Muscle of leg (tissue), 11 donors: ENCODE data around the gene CYP2E1. TPM values are rescaled to one million over a fixed set of nuclear protein-coding genes. Genes with fewer than 3 reads are reported as not detected.
"Not testable (repeated sequence)": the region's sequence is repeated elsewhere in the genome, so short reads cannot be mapped to it uniquely, and the experiment has no call there.

Experiments
- DNase-seq: peaks from one replicate; pipeline ENCODE4 v3.0.0; 2013
- H3K27ac ChIP-seq: one replicate; pipeline ENCODE4 v1.5.1; 2013; ENCODE audit warnings: mild to moderate bottlenecking, low read length, control low read depth
- H3K27me3 ChIP-seq: one replicate; pipeline ENCODE4 v1.6.1; 2013; ENCODE audit warnings: low read length; ENCODE audit not compliant: control insufficient read depth, insufficient read depth
- H3K36me3 ChIP-seq: one replicate; pipeline ENCODE4 v1.6.1; 2013; ENCODE audit warnings: low read length; ENCODE audit not compliant: control insufficient read depth, insufficient read depth
- H3K4me1 ChIP-seq: one replicate; pipeline ENCODE4 v1.6.1; 2013; ENCODE audit warnings: low read length; ENCODE audit not compliant: control insufficient read depth, insufficient read depth
- H3K4me3 ChIP-seq: one replicate; pipeline ENCODE4 v1.5.1; 2013; ENCODE audit warnings: low read length, control low read depth
- H3K9me3 ChIP-seq: replicated peaks from 2 replicates; pipeline ENCODE4 v1.6.1; 2013; ENCODE audit warnings: low read depth, low read length; ENCODE audit not compliant: control insufficient read depth
- WGBS: methylation state at CpG from one replicate; pipeline ENCODE4 v1.1.5; 2013; ENCODE audit warnings: missing lambda C conversion rate; ENCODE audit not compliant: insufficient coverage; 5-methylcytosine and 5-hydroxymethylcytosine counted together
- polyA plus RNA-seq, 8 donors: library from polyadenylated mRNA; unstranded; fragments of 120-200 nt; gene quantifications; one replicate each; pipeline versions ENCODE4 v1.2.1 to v1.2.3, GENCODE V29; 2013; ENCODE audit warnings: inconsistent platforms in 1 of 8, low replicate concordance in 1 of 8; ENCODE audit not compliant: insufficient read length in 8 of 8, insufficient read depth in 1 of 8
- total RNA-seq: library from RNA; stranded (reverse); fragments of 120-200 nt; gene quantifications from one replicate; pipeline ENCODE4 v1.2.4, GENCODE V29; 2013

CYP2E1 gene
- total and polyA plus RNA-seq, 9 donors, result 0.25 to 1.9 (median 1.1) TPM

GRCh38 chr10:133568287-133568614 is 41.1 kb downstream of the CYP2E1 start:
- WGBS, result 89% methylated on average over 16 of the region's 22 CpGs
- Histone ChIP-seq H3K36me3 (no peaks in the 10 kb centered on the region), H3K27me3 (peaks cover 2% of the 10 kb centered on the region), H3K27ac (no peak overlapping the region), H3K9me3 (peaks cover 9% of the 10 kb centered on the region), H3K4me1 (no peaks in the 10 kb centered on the region), H3K4me3 (no peak overlapping the region)
- no peak for DNase-seq

DNA sequence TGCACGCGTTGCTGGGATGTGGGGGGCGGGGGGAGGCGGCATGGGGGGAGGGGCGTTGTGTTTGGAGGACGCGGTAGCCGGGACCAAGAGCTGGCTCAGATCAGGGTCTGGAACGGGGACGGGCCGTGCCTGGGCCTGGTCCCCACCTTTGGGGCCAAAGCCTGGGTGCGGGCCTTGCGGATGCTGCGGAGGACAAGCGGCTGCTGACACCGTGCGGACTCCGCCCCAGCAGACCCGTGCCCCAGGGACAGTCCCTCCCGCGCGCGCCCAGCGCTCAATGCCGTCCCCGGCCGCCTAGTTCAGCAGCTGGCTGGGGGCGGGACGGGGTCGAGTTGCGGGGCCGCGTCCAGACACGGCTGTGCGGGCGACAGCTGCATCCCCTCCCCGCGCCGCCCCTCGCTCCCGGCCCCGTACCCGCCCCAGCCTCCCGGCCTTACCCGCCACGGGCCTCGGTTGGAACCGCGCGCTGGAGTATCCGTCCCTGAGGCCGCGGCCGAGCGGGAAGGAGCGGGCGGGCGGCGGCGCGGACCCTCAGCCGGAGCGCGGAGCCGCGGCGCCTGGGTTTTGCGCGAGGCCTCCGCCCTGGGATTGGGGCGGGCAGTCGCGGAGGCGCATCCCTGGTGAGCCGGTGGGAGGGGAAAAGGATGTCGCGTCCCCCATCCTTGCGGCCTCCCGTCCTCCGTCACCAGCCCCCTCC is 41.8 kb downstream of the CYP2E1 start:
- peak; percentile 5 for DNase-seq
- peaks cover 13% of the 10 kb centered on the region for H3K9me3 ChIP-seq
- WGBS, result no CpG with 5 or more reads among the region's 80 CpGs
- not testable (repeated sequence) for H3K27me3 ChIP-seq, H3K36me3 ChIP-seq, H3K27ac ChIP-seq, H3K4me3 ChIP-seq, H3K4me1 ChIP-seq

- DNase-seq, H3K4me1 ChIP-seq, H3K4me3 ChIP-seq, H3K36me3 ChIP-seq, H3K27ac ChIP-seq, H3K27me3 ChIP-seq: not testable (repeated sequence)
- no CpG with 5 or more reads among the region's 21 CpGs for WGBS
- peaks cover 13% of the 10 kb centered on the region for H3K9me3 ChIP-seq
Measured at GRCh38 chr10:133569801-133570200, 42.6 kb downstream of the CYP2E1 start.

DNA sequence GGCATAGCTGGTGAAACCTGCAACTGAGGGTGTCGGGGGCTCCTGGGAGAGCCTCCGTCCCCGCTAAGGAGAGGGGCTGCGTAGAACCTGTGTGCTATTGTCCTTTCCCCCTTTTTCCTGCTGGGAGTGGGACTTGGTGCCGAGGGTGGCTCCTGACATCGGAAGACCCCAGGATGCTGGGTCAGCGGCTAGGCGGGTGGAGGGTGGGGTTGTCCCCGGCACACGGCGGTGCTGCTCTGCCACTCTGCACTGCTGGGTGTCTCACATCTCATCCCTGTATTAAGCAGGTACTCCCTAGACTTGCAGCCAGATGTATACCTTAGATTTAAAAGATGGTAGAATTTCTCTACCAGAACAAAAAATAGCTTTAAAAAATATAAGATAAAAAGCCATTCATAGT is 44.9 kb downstream of the CYP2E1 start:
- not testable (repeated sequence) for H3K36me3 ChIP-seq, H3K4me1 ChIP-seq, H3K9me3 ChIP-seq, H3K27me3 ChIP-seq, H3K27ac ChIP-seq, DNase-seq, H3K4me3 ChIP-seq
- 97% methylated on average over 4 of the region's 11 CpGs for WGBS

GRCh38 chr10:133573460-133573859 is 46.3 kb downstream of the CYP2E1 start:
- H3K4me3 ChIP-seq, H3K9me3 ChIP-seq, H3K36me3 ChIP-seq, H3K27me3 ChIP-seq, DNase-seq, H3K27ac ChIP-seq, H3K4me1 ChIP-seq: not testable (repeated sequence)
- WGBS, result no CpG with 5 or more reads among the region's 1 CpG

GRCh38 chr10:133577037-133577436 is 49.9 kb downstream of the CYP2E1 start:
- H3K4me3 ChIP-seq, DNase-seq: not testable (repeated sequence)
- WGBS, result no CpG with 5 or more reads among the region's 31 CpGs

More at GRCh38 chr10:133577037-133577436, 49.9 kb downstream of the CYP2E1 start:
- H3K4me1 ChIP-seq, H3K9me3 ChIP-seq, H3K27ac ChIP-seq, H3K36me3 ChIP-seq, H3K27me3 ChIP-seq: not testable (repeated sequence)

Other genes starting within 250 kb of the CYP2E1 start
- 38.0 TPM for gene TUBGCP2, start 218.5 kb upstream of the CYP2E1 start, total RNA-seq
- gene TUBGCP2, start 218.5 kb upstream of the CYP2E1 start, polyA plus RNA-seq, result 10 to 100 TPM; 33.6 to 51.2 (median 39.8) TPM
- 22.3 TPM for gene ZNF511, start 218.4 kb upstream of the CYP2E1 start, total RNA-seq
- gene ZNF511, start 218.4 kb upstream of the CYP2E1 start, polyA plus RNA-seq, result 10 to 100 TPM; 30.8 to 43.9 (median 37.4) TPM
- not detected for gene CALY, start 190.5 kb upstream of the CYP2E1 start, total RNA-seq
- under 1 TPM in 2 of 8 donors, not detected in 6; 0.08 to 0.16 TPM for gene CALY, start 190.5 kb upstream of the CYP2E1 start, polyA plus RNA-seq
- not detected for gene PRAP1, start 180.0 kb upstream of the CYP2E1 start, total RNA-seq
- gene PRAP1, start 180.0 kb upstream of the CYP2E1 start, polyA plus RNA-seq, result 1 to 10 TPM in 1 of 8 donors, under 1 TPM in 2, not detected in 5; 0.21 to 3.7 (median 0.36) TPM
- 12.1 TPM for gene FUOM, start 169.3 kb upstream of the CYP2E1 start, total RNA-seq
- gene FUOM, start 169.3 kb upstream of the CYP2E1 start, polyA plus RNA-seq, result 10 to 100 TPM in 1 of 8 donors, 1 to 10 TPM in 7; 5.6 to 11.7 (median 7.4) TPM
- gene ECHS1, start 154.0 kb upstream of the CYP2E1 start, total RNA-seq, result 109 TPM
- 100 to 1,000 TPM; 107 to 147 (median 128) TPM for gene ECHS1, start 154.0 kb upstream of the CYP2E1 start, polyA plus RNA-seq
- gene PAOX, start 148.1 kb upstream of the CYP2E1 start, total RNA-seq, result 3.4 TPM
- 1 to 10 TPM; 2.7 to 4.9 (median 3.8) TPM for gene PAOX, start 148.1 kb upstream of the CYP2E1 start, polyA plus RNA-seq
- gene MTG1, start 133.2 kb upstream of the CYP2E1 start, total RNA-seq, result 22.7 TPM
- gene MTG1, start 133.2 kb upstream of the CYP2E1 start, polyA plus RNA-seq, result 10 to 100 TPM; 34.0 to 52.3 (median 41.1) TPM
- gene SPRN, start 102.7 kb upstream of the CYP2E1 start, total RNA-seq, result 0.53 TPM
- gene SPRN, start 102.7 kb upstream of the CYP2E1 start, polyA plus RNA-seq, result 1 to 10 TPM; 3.4 to 4.4 (median 3.9) TPM
- gene SCART1, start 73.4 kb upstream of the CYP2E1 start, total RNA-seq, result 1.5 TPM
- gene SCART1, start 73.4 kb upstream of the CYP2E1 start, polyA plus RNA-seq, result 1 to 10 TPM in 5 of 8 donors, under 1 TPM in 3; 0.53 to 1.9 (median 1.4) TPM
- gene SYCE1, start 38.2 kb downstream of the CYP2E1 start, total RNA-seq, result 0.13 TPM
- gene SYCE1, start 38.2 kb downstream of the CYP2E1 start, polyA plus RNA-seq, result under 1 TPM; 0.11 to 0.56 (median 0.33) TPM
- not detected for gene FRG2B, start 99.4 kb downstream of the CYP2E1 start, total RNA-seq
- not detected for gene FRG2B, start 99.4 kb downstream of the CYP2E1 start, polyA plus RNA-seq